GM21529 (cell line): Measurements from ENCODE around the gene GRM8.

ENCODE experiments used
- ATAC-seq: cut with Tn5 transposase; IDR thresholded peaks from one replicate; pipeline ENCODE4 v1.9.1; 2021; ENCODE audit not compliant: unreplicated experiment

GRM8 gene

DNA sequence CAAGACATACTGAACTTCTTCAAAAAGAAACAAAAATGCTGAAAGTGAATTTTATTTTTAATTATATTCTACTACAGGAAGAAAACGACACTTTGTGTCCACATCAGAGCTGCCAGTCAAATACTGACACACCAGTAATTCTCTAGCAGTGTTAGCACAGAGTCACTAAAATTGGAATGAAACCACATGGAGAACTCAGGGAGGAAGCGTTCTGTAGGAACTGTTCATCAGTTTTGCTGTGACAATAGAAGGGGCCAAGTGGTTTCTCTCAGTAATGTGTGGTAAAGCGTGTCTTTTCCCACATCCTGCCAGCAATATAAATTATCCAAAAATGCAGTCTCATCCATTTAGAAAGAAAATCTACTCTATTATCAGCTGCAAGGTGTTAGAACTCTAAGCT is 683.3 kb downstream of the GRM8 start:
- ATAC-seq: peak; percentile 52

DNA sequence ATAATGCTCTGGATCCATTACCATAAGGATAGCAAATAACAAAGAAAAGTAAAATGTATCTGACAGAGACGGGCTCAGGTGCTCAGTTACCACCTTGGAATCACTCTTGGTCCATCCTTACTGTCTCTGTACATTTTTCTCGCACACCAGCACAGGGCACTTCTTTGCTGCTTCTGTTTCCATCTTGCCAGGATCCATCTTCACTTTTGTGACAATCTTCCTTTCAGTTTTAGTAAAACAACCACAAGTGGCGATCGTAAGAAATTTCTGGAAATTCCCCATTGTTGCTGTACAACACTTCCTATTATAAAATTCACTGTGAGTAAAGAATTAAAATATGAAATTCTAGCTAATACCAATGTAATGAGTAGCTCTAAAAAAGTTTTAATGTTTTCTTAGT is 695.5 kb downstream of the GRM8 start:
- peak; percentile 57 for ATAC-seq

DNA sequence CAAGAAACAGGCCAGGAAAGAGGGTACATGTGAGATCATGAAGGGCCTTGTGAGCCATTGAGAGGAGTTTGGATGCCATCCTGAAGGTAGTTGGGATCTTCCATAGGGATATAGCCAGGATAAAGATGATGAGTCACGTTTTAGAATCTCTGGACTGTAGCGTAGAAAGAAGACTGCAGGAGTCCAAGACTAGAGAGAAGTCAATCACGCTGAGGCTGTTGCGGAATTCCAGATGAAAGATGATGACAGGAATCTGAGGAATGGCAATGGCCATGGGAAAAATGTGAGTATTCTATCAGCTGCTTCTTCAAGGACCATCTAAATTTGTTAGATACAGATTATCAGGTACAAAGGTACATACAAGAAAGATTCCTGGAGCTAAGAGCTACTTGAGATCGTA is 711.3 kb downstream of the GRM8 start:
- ATAC-seq: no peak

DNA sequence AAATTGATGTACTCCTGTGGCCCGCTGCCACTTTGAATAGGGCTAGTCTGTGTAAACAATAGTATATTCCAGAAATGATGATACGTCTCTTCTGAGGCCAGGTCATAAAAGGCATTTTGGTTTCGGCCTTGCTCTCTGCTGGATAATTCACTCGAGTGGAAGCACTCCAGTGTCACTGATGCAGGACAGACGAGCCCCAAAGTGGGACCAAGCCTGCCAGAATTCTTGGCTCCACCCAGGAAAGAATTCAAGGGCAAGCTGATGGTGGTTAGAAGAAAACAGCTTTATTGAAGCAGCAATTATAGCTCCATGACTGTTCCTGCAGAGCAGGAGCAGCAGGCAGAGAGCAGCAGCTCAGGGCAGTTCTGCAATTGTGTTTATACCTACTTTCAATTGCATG is 717.6 kb downstream of the GRM8 start:
- no peak for ATAC-seq

DNA sequence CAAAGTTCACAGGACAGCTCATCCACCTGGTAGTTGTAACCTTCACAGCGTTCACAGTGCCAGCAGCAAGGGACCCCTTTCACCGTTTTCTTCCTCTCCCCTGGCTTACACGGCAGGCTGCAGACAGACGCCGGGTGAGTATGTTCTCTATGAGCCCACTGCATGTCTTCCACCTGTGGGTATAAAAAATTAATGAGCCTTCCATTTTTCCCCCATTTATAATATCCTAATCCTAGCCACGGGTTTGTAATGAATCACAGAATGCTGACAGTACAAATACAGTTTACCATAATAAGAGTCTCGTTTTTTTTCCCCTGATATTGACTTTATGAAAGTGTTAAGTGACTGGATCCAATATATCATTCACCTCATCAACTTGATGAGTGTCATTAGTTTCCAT is 719.0 kb downstream of the GRM8 start:
- no peak for ATAC-seq

DNA sequence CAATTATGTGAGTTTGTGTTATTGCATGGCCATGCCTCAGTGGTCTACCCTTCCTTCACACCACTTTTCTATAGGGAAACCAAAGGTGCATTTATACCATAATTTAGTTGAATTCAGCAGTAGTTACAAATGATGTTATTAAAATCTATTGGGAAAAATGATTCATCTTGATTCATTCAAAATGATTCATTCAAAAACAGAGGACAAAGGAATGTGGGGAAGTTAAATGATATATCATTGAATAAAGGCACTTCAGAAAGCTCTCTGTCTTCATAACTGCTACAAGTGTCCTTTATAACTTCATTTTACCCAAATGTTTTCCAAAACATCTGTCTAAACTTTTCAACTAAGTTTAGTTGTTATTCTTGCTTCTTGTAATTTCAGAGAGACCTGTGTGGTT is 722.9 kb downstream of the GRM8 start:
- no peak for ATAC-seq

DNA sequence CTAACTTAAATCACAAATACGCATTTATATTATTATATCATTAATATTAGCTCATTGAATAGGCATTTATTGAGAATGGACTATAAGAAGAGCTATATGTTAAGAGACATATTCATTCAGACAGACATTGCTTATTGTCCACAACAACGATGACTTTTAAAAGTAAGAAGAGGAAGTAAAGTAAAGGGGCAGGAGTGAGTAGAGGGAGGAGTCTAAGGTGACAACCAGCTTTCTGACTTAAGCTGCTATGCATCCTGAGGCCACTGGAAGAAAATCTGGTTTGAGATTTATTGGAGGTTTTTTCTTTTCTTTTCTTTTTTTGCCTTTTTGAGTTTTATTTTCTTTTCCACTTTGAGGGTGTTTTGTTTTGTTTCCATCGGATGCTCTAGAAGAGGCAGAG is 723.5 kb downstream of the GRM8 start:
- ATAC-seq: no peak

DNA sequence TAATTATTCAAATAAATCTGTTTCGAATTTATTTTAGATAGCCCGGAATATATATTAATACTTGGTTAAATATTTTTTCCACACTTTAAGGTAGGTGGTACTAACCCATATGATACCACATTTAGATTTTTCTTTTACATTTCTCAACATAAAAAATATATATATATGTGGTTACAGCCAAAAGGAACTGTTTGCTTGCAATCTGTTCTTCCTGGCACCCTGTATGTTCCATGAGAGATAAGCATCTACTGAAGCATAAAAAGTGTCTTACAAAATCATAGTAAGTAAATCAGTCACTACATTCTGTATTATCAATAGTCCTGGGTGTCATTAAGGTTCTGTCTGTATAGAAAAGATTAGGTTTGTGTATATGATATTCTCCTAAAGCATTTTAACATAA is 726.8 kb downstream of the GRM8 start:
- no peak for ATAC-seq

DNA sequence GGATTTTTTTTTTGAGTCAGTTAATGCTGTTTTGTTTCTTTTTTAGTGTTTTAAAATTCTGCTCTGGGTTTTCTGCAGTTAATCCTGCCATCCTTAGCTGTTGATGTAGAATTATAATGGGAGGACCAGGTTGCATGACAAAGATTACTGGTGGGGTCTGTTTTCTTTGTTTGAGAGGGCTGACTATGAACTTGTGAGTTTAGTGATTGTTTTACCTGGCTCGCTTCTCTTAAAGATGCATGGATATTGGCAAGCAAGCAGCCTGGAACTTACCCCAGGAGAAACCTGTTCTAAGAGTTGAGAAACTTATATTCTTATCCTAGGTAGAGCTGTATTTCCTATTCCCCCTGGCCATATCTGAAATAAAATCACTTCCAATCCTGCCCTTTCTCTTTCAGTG is 727.8 kb downstream of the GRM8 start:
- ATAC-seq: no peak

DNA sequence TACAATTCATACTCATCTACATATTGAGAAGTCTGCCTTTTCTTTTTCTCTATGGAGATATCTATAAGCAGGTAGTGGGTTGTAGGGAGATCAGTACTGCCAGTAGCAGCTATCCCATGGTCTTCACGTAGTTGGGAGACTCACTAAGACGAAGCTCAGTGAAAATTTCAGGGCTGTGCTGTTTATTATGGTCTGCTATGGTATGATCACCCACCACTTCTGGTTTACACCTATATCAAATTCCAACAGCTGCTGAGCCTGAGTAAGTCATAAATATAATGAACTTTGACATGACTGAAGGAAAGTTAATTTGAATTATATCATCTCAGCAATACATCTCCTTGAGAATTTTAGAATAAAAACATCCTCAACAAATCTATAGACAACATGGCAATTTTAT is 741.7 kb downstream of the GRM8 start:
- ATAC-seq: no peak

DNA sequence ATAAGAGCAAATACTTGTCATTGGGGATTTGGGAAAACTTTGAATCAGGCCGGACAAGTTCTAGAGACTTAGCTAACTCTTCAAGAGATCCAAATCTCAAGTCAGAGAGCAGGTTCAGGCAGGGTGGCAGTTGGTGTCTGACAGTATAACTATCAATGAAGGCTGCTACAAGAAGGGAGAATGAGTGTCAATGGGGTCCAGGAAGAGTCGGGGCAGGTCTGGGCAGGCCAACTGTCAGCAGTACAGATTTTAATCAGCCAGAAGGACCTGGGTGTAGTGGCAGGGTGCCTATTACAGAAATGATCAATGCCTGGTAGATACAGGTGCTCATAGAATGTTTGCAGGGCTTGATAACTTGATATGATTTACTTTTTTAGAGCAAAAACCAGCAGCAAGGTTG is 751.1 kb downstream of the GRM8 start:
- no peak for ATAC-seq

DNA sequence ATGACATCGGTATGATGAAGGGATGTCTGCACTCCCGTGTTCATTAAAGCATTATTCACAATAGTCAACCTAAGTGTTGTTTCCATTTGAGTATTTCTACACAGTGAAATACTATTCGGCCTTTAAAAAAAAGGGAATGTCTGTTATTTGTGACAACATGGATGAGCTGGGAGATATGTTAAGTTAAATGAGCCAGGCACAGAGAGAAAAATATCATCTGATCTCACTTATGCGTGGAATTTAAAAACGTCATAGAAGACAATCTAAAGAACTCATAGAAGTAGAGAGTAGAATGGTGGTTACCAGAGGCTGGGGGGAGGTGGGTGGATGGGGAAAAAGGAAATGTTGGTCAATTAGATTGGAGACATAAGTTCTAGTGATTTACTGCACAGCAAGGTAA is 753.3 kb downstream of the GRM8 start:
- ATAC-seq: no peak

DNA sequence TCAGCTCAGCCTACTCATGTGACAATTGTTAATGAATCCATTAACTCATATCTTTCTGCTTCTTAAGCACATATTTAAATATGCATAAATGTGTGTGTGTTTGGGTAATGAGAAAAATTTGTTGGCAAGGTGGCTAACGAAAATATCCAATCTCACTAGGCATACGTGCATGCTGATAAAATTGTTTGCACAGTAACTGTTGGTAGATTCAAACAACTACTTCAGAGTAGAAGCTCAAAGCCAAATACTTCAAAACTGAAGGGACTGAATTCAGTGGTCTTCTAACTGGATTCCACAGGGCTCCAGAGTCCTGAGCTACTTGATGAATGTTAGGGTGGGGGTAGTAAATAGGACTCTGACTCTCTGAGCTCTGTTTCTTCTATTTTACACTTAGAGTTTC is 757.0 kb downstream of the GRM8 start:
- ATAC-seq: no peak

DNA sequence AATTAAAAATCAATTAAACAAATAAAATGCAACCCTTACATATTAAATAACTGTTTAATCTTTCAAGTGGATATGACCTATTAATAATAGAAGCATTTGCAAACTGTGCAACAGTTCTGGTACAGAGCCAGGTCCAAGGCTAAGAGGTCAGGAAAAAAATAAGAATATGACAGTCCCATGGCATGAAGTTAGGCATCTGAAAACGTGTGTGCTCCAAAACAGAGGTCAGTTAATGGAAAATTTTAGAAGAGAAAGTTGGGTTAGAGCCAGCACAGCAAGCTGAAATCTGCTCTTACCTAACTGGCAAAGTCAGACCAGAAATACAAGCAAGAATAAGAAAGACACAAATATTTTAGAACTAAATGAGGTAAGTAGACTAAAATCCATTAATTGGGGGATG is 757.7 kb downstream of the GRM8 start:
- no peak for ATAC-seq

DNA sequence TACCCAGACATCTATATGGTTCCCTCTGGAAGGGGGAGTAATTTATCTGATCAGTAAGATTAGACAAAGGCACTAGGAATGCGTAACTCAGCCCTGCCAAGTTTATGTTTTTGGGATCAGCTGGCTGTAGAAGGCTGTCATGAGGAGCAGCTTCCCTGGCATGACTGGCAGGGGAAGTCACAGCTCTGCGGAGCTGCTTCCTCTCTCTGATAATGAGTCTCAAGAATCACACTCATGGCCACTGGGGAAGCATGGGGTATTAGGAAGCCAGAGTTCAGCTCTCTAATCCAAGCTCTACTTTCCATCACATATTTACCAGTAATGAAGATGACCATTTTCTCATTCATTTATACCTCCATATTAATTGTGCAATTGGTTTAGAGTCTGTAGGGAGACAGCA is 758.9 kb downstream of the GRM8 start:
- ATAC-seq: no peak

DNA sequence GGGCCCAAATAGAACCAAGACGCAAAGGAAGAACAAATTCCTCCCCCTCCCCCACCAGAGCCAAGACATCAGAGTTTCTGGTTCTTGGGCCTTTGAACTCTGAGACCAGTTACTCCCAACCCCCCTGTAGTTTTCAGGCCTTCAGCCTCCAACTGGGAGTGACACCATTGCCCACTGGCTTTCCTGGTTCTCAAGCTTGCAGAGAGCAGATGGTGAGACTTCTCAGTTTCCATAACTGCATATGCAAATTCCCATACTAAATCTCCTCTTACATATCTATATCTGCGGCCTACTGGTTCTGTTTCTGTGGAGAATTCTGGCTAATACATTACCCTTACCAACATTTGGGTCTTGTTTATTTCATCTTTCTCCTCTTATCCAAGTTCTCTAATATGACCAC is 762.9 kb downstream of the GRM8 start:
- no peak for ATAC-seq

DNA sequence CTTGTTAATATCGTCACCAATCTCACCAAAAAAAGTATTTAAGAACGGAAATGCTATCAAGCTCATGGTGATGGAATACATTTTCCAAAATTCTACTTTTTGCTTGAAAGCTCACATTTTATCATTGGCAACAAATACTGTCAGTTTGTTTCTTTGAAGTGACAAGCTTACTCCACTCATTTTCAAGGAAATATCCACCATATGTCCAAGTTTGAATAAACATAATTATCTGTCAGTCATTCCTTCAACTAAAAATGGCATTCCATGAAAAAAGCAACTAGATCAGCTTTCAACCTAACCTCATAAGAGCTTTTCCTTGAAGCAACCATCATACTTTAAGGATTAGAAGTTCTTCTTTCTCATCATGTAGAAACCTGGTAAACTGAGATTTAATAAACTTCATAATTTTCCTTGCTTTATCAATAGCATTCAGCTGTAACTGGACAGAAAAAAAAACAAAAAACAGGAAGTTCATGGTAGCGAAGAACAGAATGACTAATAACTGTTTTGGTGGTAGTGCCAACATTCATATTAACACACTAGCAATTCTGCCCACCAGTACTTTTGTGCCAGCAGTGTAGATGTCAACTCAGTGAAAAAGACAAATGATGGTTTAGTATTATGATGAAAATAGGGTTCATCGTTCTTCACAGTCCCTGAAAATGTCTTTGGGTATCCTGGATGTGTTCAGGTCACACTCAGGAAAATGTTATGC is 764.9 kb downstream of the GRM8 start:
- no peak for ATAC-seq

DNA sequence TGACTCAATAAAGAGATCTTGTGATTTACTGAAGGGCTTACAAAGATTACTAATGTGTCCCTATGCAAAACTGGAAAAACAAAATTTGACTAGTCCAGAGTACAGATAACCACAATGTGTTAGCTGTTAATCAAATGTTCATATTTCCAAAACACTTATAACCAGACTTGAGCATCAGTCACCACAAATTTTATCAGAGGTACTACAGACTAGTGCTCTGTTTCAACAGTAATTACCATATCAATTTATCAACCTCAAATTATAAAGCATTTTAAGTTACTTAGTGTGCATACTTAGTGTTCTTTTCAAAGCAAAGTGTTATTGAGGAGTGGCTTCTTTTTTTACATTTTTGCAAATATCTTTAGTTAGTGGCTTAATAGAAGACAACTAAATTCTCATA is 765.9 kb downstream of the GRM8 start:
- no peak for ATAC-seq

DNA sequence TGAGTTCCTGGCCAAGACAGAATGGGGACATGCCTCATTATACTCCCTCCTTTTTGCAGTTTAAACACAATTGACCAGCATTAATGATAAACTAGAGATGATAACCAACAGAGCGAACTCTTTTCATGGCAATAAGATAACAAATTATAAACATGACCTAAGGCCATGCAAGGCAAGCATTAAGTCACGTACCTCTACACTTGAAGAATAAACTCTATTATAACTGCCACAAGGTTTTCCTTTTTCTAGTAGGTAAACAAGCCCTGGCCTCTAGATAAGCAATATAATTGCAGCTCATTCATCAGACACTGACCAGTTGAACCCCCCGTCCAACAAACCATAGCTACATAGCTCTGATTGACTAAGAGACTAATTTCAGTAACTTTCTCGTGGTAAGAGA is 767.0 kb downstream of the GRM8 start:
- no peak for ATAC-seq

DNA sequence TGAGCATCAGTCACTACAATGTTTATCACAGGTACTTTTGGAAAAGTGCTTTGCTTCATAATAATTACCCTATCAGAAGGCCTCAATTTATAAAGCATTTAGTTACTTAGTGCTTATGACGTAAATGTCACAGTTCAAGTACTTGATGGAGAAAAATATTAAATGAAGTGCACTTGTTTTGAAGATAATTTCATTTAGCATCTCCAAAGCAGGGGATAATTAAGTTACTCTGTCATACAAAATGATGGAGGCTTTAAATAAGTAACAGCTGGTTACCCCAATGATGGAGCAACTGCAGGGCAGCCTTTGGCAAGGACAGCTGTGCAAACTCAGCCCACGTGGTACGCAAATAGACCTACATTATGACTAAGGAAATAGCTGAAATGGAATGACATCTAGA is 768.8 kb downstream of the GRM8 start:
- no peak for ATAC-seq

DNA sequence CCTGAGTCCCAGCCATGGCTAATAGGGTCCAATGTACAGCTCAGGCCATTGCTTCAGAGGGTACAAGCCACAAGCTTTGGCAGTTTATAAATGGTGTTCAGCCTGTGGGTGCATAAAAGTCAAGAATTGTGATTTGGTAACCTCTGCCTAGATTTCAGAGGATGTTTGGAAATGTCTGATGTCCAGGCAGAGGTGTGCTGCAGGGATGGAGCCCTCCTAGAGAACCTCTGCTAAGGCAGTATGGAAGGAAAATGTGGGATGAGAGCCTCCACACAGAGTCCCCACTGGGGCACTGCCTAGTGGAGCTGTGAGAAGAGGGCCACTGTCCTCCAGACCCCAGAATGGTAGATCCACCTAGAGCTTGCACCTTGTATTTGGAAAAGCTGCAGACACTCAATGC is 779.9 kb downstream of the GRM8 start:
- ATAC-seq: no peak

DNA sequence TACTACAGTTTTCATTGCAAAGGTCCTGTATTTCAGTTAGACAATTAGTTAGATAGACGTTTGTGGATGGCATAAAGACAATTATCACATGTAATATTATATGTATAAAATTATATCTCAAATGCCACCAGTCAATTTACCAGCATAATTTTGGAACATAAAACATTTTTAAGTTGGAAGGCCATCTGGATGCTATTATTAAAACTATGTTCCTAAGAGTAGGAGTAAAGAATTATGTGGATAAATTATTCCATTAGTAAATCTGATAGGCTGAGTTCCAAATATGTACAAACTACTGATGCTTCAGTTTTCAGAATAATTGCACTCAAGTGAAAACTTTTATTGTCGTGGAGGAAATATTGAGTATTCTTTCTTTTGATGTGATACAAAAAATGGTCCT is 790.3 kb downstream of the GRM8 start:
- no peak for ATAC-seq

DNA sequence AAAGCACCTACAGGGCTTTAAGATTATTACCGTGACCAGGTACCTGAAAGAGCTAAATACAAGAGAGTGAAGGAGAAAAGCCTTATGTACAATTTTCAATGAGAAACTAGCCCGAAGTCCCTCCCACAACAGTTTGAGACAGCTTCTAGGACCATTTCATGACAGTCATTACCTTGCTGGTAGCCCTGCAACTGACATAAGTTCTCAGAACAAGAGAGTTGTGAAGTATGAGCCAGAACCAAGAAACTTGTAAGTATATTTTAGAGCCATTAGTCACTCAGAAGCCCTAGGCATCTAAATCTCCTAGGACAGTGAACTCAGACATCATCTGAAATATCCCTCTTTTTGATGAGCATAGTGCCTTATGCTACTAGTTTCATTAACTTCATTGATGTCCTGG is 792.1 kb downstream of the GRM8 start:
- no peak for ATAC-seq

DNA sequence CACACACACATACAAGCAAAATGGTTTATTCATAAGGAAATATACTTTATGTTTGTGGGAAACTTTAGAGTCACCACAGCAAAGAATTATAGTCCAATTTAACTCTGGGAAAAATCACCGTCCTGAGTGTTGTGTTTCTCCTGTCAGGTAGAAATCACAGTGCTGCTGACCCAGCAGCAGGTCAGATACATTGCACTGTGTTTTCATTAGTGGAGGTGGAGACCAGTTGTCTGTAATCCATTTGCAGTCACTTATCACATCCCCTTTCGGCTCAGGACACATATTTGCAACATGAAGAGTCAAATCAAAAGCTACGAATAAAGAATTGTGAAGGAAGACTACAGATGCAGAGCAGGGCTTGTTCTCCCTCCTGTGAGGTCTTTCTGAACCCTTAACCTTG is 799.6 kb downstream of the GRM8 start:
- no peak for ATAC-seq
